ENCODE results near the gene CDK5R2.

CDK5R2 gene

DNA sequence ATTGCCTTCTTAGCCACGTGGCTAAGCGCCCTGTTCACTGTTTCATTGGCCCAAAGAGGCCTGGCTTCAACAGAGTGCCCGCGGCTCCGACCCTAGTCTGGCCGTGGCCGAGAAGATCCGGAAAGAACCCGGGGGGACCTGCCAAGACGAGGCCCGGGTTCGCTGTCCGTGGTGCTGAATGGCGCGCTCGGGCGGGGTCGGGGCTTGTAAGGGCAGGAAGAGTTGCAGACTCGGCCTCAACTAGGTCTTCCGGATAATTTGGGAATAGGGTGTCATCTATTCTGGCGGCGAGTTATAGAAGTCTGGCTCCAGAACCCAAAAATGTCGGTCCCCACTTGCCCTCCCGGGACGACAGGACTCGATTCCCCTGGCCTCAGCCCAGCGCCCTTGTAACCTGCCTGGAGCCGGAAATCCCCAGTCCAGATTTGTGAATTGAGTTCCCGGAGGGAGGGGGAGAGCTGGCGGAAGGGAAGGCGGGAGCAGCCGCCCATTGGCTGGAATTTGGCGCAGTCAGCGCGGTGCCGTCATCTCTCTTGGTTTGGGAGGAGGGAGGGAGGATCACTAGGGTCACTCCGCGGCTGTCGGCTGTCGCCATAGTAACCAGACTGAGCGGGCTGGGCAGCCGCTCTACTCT is 3.5 kb downstream of the CDK5R2 start:
- peak; percentile 40 for DNase-seq

DNA sequence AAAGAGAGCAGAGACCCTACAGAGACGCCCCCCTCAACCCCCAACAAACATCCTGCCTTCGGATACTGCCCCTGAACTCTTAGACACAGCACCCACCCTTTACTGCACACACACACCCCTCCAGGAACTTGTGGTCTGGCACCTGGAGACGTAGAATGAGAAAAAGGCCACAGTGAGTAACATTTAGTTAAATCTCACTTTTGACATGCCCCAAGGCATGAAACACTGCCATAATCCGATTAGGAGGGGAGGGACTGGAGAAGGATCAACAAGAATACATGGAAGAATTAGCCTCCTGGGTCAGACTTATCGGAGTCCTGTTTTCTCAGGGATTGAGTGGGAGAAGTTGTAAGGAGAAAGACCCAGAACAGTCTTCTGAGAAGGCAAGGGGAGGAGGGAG is 4.1 kb downstream of the CDK5R2 start:
- DNase-seq, result no peak

DNA sequence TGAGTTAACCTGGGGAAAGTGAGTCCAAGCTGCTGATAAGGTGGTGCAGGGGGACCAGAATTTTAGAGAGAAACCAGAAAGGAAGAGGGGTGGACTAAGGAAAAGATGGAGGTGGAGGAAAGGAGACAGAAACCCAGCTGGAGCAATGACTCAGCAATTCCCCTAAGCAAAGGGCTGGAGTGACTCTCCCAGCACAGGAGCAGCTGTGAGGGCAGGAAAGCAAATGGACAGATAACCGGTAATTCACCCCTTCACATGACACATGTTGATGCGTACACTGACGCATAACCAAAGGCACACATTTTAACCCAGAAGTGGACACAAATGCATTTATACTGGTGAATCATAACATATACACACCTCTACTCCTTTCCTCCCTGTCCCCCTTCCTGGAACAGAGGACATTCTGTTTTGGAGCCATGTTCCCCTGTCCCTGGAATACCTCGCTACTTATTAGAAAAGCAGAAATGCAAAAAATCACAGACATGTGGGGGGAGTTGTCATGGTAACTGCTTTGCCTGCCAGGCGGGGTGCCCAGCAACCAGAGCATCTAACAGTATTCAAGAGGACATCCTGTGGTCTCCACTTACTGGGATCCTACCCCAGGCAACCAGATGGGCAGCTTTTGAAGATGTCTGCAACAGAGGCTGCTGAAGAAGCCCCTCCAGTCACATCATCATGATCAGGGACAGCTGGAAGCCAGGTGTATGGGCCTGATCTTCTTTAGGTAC is 4.7 kb downstream of the CDK5R2 start:
- no peak for DNase-seq

DNA sequence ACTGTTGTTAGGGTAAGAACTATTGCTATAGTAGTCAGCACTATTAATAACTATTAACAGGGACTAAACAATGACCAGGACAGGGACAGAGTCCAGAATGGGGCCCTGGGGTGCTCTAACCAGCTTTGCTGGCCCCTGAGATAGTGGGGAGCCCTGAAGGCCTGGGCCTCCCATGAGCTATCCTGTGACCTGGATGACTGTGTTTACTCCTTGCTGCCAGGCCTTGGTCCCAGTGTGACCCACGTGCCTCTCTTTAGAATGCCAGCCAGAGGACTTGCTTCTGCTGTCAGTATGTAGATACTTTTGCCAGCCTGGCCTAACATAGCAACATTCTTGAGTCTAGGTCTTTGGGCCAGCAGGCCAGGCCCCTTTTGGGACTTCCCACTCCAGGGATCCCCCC is 11.4 kb downstream of the CDK5R2 start:
- no peak for DNase-seq

DNA sequence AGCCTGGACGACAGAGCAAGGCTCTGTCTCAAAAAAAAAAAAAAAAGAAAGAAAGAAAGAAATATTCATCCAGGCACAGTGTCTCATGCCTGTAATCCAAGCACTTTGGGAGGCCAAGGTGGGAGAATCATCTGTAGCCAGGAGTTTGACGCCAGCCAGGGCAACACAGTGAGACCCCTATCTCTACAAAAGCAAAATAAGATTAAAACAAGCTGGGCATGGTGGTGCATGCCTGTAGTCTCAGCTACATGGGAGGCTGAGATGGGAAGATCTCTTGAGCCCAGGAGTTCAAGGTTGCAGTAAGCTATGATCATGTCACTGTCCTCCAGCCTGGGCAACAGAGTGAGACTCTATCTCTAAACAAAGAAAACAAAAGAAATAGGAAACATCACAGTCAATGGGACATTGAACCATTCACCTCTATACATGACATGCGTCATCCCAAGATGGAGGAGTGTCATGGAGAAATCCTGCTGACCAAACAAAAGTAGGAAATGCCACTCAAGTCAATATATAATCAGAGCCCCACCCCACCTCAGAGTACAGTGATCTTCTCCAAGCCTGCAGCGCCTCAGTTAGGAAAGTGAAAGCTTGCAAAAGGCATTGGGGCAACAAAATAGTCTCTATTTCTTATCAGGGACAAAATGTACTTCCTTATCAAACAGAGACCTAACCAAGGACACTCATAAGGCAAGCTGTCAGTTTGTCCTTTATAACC is 15.8 kb downstream of the CDK5R2 start:
- DNase-seq, result no peak

DNA sequence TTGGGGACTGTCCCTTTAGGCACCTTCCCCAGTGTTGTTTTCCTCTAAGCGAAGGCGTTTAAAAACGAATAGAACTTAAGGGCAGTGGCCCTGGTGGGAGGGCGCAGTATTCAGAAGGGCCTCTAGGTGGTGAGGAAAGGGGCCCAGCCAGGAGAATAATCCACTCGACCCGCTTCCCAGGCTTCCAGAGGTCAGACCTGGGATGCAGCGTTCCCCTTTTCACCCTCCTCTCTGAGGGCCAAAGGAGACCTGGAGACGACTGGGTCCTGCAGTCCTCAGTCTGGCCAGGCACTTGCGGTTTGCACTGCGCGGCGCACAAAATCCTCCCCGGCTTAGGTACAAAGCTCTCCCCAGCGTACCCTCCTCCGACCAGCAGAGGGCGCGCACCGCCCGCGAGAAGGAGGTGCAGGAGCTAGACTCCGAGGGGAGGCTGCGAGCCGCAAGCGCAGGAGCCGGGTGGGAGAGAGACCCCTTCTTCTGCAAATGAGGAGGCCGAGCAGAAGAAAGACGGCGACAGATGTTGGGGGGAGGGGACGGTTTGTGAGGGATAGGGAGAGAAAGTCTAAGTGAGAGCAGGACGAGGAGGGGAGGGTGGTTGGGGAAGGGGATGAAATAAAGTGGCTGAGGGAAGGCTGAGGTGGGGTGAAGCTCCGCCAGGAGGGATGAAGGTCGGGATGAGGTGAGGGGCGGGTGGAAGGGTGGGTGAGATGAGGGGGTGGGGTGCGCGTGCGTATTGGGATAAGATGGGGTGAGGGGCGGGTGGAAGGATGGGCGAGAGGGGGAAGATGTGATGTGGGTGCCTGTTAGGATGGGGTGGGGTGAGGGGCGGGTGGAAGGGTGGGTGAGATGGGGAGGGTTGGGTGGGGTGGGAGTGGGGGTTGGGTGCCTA is 20.6 kb downstream of the CDK5R2 start:
- DNase-seq, result peak; percentile 91

DNA sequence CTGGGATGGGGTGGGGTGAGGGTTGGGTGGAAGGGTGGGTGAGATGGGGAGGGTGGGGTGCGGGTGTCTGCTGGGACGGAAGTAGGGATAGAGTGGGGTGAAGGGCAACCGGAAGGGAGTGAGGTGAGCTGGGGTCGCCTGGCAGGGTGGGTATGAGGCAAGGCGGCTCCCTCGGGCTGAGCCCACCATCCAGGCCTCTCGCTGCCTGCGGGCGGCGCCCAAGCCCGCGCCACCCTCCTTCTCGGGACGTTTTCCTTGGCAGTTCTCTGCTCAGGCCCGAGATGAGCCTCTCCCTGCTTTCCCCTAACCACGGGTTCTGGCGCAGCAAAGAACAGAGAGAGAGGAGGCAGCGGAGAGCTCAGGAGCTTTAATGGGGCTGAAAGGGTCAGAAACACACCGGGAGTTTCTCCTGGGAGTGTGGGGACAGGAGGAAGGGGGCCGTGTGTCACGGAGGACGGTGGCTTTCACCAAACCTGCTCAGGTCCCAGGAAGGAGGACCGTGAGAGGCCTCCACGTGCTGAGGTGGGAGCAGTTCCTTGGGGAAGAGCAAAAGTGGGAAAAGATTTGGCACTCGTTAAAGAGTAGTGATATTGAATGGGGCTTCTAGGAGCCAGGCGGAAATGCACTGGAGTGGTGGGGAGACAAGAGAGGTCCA is 21.4 kb downstream of the CDK5R2 start:
- no peak for DNase-seq

DNA sequence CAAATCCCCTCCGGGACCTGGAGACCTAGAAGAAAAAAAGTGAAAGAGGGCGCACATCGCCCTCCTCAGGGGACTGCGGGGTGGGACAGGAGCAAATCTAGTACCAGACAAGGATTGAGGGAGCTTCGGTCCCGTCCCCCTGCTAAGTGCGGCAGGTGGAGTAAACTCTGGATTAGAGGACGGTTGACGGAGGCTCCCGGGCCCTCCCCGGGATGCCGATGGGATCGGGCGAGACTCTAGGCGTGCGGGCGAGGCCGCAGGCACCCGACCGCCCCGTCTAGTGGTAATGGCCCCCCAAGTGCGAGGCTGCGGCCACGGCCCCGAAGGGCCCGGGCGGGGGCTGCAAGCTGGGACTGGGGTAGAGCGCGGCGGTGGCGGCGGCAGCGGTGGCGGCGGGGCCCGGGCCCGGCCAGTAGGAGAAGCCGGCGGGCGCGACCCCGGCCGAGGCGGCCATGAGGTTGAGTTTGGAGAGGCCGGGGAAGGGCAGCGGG is 22.0 kb downstream of the CDK5R2 start:
- DNase-seq, result no peak

DNA sequence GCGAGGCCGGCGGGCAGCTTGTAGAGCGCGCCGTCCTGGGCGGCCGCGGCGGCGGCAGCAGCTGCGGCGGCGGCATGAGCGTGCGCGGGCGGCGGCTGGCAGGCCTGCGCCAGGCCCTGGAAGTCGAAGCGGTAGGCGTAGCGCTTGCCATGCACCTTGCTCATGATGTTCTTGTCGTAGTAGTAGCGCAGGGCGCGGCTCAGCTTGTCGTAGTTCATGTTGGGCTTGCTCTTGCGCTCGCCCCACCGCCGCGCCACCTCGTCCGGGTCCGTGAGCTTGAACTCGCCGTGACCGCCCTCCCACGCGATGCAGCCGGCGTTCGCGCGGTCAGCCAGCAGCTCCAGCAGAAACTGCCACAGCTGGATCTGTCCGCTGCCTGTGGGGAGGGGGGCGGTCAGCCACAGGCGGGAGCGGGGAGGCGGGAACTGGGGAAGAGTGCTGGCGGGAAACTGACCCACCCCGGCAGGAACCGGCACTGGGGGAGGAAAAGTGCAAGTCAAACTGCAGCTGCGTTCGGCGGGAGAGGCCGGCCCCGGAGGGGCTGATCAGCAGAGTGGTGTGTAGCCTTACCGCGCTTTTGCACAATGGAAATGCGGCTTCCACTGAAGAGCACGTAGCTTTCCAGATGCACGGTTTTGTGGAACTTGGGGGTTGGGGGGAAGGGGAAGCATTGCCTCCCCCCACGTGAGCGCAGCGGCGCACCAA is 22.6 kb downstream of the CDK5R2 start:
- DNase-seq, result peak; percentile 44

DNA sequence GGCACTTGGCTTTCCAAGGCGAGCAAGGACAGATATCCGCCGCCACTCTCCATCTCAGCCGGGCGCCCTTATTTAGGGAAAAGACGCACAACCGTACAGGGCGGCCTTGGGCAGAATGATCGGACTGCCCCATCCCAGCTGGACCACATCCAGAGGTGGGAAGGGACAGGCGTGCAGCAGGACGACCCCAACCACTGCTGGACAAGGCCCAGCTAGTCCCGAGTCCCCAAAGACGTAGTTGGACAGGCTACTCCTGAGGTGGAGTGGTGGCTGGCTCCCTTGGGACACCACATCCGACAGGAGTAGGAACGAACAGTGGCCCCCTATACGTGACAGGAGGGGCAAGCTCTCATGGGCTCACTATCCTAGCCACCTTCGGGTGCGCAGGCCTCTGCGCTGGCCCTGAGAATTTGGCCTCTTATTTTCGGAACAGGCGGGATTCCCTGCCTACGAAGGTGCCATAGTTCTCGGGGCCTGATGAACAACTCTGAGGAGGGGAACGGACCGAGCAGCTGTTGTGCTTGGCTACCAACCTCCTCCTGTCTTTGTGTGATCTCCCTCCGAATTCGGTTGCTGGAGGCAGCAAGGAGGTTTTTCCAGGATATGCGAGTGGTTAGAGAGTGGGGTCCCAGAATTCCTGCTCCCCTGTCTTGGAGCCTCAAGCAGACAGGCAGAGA is 23.3 kb downstream of the CDK5R2 start:
- DNase-seq, result no peak

DNA sequence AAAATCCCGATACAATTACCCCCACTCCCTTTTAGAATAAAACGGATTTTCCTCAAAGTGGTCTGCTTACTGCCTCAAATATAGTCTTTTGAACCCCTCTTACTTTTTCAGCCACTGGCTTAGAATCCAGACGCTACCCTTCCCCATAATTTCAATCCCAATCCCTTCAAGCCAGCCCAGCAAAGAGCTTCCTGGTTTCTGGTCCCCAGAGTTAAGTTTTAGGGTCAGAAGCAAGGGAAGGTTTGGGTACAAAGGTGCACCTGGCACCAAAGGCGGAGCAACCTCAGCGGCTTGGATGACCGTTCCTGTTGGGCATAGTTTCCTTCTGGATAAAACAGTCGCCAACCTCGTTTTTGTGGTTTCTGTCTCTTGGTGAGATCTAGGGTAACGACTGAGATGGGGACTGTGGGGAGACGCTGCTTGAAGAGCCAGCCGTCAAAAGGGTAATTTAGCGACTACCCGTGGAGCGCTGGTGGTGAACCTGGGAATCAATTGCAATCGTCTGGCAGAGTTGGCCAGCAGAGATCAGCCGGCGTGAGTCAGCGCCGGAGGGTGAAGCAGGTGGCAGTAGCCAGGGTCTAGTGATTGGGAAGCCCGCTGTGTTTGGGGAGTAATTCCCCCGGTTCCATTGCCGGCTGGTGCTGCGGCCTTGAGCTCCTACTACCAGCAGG is 23.9 kb downstream of the CDK5R2 start:
- DNase-seq, result no peak

DNA sequence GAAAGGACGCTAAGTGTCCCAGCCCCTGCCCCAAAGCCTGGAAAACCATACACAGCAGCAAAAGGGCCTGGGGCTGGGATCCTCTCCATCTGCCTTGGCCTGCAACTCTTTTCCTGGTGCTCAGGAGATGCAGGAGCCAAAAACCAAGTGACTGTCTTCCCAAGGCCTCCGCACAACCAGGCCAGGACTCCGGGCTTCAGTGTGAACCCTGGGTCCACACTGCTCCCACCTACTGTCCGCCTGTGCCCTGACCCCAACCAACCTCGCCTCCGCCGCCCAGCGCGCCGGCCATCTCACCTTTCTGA is 24.4 kb downstream of the CDK5R2 start:
- no peak for DNase-seq

DNA sequence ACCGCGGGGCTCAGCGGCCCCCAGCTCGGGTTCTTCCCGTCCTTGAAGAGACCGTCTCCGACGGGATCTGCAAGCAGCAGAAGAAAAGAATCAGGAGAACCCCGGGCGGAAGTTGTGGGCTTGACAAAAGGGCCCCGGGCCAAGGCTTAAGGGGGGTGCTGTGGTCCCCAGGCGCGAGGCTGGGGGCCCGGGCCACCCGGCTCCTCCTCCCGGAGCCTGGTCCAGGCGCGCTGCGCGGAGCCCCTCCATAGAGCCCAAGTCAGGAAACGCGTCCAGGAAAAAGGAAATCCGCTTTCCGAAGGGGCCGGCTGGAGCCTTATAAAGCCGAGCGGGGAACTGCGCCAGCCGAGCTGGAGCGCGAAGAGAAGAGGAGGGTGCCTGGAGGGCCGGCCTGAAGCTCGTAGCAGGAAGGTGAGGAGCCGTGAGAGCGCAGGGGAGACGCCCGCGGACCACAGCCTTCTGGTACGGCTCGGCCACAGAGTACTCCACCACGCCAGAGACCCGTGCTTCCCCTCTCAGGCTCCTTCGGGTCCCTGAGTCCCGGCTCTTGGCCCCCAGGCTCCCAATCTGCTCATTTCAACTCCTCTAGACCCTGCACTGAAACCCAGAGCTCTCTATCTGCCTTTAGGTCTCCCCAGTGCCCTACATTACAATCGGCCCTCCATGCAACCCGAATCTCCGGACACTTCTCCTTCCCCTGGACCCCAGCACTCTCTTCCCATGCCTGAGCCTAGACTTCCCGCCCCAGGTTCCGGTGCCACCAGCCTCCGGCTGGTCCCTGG is 25.0 kb downstream of the CDK5R2 start:
- no peak for DNase-seq

DNA sequence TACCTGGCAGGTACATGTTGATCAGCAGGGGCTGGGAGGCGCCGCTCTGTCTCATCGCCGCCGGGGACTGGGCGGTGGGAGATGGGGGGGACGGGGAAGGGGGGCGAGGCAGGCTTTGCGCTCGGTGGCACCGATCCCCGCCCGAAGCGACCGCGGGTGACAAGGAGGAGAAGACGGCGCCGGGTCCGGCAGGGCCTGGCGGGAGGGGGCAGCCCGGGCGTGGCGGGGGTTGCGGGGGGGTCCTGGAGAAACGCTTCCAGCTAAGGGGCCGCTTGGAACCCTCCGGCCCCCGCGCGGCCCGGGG is 25.5 kb downstream of the CDK5R2 start, which contains the start of gene FEV:
Gene FEV, minus strand, starts transcription at position 164 of the 304 bp plus-strand sequence. Its CDS starts 109 bp downstream, at position 55.
- no peak for DNase-seq

DNA sequence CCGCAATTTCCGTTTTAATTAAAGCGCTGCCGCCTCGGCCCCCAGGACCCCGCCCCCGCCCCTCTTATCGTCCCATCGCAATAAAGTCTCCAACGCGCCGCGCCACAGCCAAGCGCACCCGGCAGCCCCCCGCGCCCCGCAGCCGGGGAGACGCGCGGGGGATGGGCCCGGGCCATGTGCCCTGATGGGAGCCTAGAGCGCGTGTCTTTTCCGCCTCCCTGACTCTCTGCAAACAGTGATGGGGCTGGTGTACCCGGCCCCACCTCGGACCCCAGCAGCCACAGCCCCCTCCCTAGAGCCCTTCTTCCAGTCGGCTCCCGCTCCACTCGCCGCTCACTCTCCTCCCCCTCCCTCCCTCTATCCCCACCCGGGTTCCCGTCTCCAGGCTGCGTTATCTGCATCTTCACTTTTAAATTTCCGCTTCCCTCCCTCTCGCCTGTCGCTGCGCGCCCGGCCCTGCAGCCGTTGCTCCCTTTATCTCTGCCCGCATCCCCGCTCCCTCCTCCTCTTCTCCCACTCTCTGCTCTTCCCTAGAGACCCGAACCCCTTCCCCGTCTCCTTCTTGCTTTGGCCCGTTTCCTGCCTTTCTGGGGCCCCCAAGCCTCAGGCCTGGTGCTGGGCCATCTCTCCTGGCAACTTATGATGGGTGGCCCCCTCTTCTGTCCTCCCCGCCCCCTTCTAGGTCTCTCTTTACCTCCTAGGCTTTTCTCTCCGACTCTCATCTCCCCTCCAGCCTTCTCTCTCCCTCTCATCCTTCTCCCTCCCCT is 26.0 kb downstream of the CDK5R2 start:
- DNase-seq, result no peak

DNA sequence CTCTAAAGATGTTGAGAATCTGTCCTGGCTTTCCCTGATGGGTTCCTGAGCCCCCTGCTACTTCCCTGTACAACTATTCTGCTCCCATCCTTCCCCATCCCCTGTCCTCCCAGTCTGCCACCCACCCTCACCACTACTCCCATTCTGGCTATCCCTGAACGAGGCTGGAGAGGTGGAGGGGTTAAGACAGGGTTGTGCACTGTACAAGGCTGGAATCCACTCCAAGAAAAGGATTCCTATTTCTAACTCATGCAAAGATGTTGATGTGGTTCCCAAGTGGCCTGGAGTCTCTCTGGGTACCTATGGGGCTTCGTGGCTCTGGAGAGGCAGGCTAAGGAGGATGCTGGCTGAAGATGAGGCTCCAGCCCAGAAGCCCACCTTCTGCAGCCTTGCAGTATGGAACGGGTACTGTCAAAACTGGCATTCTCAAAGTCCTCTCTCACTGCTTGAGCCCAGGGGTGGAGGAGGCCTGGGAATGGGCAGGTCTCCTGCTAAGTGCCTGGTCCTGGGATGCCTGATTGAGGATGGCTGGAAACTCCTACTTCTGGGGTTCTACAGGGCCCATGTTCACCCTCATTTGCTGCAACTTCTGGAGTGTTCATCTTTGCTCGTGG is 26.8 kb downstream of the CDK5R2 start:
- DNase-seq, result no peak

DNA sequence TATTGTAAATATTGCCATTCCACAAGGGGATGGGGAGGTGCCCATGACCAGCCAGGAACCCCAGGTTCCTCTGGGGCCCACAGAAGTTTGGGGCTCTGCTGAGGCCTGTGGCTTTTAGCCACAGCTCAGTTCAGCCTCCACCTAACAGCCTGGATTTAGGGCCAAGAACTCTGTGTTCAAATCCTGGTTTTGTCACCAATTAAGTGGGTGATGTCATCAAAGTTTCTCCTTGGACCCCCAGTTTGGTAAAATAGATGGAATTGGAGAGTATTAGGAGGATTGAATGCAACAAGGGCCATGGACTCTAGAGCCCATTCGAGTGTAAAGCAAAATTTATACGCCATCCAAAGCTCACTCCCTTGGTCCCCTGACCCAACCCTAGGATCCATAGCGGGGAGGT is 28.7 kb downstream of the CDK5R2 start:
- DNase-seq, result no peak

DNA sequence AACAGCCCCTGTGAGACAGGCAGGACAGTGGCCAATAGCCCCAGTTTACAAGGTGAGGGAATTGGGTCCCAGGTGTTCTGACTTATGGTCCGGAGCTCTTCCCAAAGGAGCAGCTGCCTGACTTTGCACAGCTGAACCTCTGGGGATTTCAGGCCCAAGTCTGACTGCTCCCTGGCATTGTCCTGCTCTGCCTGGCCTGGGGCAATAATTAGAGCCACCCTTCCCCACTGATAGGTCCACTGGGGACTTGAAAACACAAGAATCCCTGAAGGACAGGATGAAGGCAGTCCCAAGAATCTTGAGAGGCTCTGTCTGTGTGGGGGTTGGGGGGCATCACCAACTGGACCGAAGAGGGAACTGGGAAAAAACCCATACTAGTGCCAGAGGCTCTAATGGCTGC is 29.2 kb downstream of the CDK5R2 start:
- DNase-seq, result no peak

DNA sequence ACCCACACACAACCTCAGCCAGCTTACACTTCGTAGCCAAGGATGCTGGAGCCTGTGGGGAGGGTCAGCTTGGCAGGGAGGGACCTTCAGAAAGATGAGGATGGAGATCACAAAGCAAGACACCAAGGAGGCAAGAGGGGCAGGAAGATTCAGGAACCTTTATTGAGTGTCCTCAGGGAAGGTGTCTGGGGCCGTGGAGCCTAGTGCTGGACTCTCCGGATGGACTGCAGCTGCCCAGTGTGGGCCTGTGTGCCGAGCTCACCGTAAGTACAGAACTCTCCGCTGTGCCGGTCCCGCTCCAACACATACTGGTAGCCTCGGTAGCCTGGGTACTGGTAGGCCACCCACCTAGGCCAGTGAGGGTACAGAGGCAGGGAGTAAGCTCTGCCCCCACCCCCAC is 30.6 kb downstream of the CDK5R2 start:
- no peak for DNase-seq
